IPS DF 6.9 (cell line): ENCODE results near the gene INAFM2.

Experiments used
- DNase-seq: peaks from one replicate; pipeline ENCODE4 v3.0.0-alpha.2; 2013; ENCODE audit warnings: low read depth, low spot score
- H3K27ac ChIP-seq: one replicate; pipeline ENCODE4 v1.5.1; 2013; ENCODE audit warnings: low read length, control low read depth
- H3K27me3 ChIP-seq: 2 replicates; pipeline ENCODE4 v1.6.1; 2013; ENCODE audit warnings: mild to moderate bottlenecking, low read length; ENCODE audit not compliant: control insufficient read depth, insufficient read depth
- H3K36me3 ChIP-seq: 2 replicates; pipeline ENCODE4 v1.6.1; 2013; ENCODE audit warnings: low read length; ENCODE audit not compliant: control insufficient read depth, insufficient read depth
- H3K4me1 ChIP-seq: 2 replicates; pipeline ENCODE4 v1.6.1; 2013; ENCODE audit warnings: low read length; ENCODE audit not compliant: control insufficient read depth, insufficient read depth
- H3K4me3 ChIP-seq: 2 replicates; pipeline ENCODE4 v1.5.1; 2013; ENCODE audit warnings: mild to moderate bottlenecking, low read length
- H3K9me3 ChIP-seq: 2 replicates; pipeline ENCODE4 v1.6.1; 2013; ENCODE audit warnings: low read length, inconsistent platforms; ENCODE audit not compliant: control insufficient read depth, insufficient read depth
- WGBS: extraction: QIAGEN DNeasy Blood & Tissue Kit; methylation state at CpG from one replicate; pipeline ENCODE4 v1.1.7; 2013; ENCODE audit warnings: mixed read lengths, missing lambda C conversion rate; ENCODE audit not compliant: insufficient read length, insufficient coverage; 5-methylcytosine and 5-hydroxymethylcytosine counted together

INAFM2 gene

DNA sequence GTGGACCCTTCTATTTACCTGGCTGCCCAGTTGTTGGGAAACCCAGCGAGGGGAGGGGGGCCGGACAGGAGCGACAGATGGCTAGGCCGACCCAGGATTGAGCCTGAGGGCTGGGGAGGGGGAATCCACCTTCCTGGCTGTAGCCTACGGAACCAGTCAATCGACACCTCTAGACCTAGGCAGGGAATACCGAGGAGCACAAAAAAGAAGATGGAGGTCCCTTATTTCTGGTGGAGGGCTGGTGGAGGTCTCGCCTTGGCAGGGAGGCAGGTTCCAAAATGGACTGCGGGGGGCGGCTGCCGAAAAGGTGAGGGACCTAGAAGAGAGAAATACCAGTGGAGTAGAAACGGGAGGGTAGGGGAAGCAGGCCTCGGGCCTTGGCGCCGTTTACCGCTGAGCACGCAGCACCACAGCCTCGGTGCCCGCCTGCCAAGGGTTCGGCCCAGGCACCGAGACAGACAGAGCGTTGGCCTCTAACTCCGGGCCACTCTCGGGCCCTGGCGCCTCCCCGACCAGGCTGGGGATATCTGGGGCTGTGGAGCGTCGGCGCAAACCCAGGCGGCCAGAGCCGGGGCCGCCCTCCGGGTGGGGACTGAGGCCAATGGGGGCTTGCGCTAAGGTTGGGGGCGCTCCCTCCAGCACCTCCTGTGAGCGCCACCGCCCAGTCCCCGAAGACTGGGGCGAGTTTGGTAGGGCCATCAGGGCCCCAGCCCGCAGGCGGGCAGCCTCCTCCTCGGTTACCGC lies 42.3 kb upstream of the INAFM2 start:
- peaks cover 1% of the 10 kb centered on the region; the same call in 1 of the 2 replicates for H3K4me1 ChIP-seq
- no peaks in the 10 kb centered on the region for H3K36me3 ChIP-seq
- H3K27me3 ChIP-seq, result peaks cover 36% of the 10 kb centered on the region
- no CpG with 5 or more reads among the region's 43 CpGs for WGBS
- no peak for DNase-seq
- H3K27ac ChIP-seq, result no peak overlapping the region
- no peaks in the 10 kb centered on the region for H3K9me3 ChIP-seq
- peak overlapping the region; percentile 19; the same call in 1 of the 2 replicates for H3K4me3 ChIP-seq

DNA sequence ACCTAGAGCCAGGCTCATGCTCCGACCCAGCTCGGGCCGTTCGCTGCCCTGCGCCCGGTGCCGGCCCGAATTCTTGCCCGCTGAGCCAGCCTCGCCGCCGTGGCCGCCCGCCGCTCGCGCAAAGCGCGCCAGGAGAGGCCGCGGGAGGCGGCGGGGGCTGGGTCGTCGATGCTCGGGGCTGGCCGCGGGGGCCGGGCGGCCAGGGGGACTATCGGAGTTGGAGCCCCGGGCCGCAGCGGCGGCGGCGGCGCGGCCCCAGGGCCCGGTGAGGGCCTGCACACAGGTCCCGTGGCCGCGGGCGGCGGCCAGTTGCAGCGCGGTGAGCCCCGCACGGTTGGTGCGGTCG lies 41.7 kb upstream of the INAFM2 start:
- H3K9me3 ChIP-seq, result no peaks in the 10 kb centered on the region
- no peak overlapping the region for H3K27ac ChIP-seq
- H3K36me3 ChIP-seq, result no peaks in the 10 kb centered on the region
- peaks cover 1% of the 10 kb centered on the region; the same call in 1 of the 2 replicates for H3K4me1 ChIP-seq
- DNase-seq, result no peak
- peak overlapping the region; percentile 19; the same call in 1 of the 2 replicates for H3K4me3 ChIP-seq
- WGBS, result no CpG with 5 or more reads among the region's 51 CpGs
- peaks cover 36% of the 10 kb centered on the region for H3K27me3 ChIP-seq

DNA sequence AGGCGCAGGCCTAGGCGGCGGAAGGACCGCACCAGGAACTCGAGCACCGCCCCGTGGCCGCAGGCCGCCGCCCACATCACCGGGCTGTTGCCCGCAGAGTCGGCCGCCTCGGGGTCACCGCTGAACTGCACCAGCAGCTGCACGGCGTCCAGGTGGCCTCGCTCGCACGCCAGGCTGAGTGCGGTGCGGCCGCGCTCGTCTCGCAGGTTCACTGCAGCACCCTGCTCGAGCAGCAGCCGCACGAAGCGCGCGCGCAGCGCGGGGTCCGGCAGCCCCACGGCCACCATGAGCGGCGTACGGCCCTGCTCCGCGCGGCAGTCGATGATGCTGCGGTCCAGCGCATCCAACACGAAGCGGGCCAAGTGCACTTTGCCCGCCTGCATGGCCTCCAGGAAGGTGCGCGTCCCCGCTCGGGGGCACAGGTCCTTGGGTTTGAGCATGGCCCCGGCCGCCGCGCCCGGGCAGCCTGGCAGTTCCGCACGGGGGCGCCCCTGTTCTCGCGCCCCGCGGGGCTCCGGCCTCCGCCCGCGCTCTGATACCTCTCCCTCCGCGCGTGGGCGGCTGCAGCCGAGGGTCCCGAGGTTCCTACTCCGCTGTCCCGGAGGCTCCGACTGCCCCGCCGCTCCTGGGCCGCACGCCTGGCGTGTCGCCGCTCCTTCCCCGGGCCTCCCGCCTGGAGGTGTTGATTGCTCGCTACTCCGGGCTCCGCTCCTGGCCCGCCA lies 41.2 kb upstream of the INAFM2 start:
- Histone ChIP-seq H3K4me1 (peaks cover 1% of the 10 kb centered on the region; the same call in 1 of the 2 replicates), H3K27me3 (peaks cover 36% of the 10 kb centered on the region), H3K27ac (no peak overlapping the region), H3K36me3 (no peaks in the 10 kb centered on the region), H3K9me3 (no peaks in the 10 kb centered on the region), H3K4me3 (peak overlapping the region; percentile 19; the same call in 1 of the 2 replicates)
- DNase-seq, result no peak
- no CpG with 5 or more reads among the region's 92 CpGs for WGBS

DNA sequence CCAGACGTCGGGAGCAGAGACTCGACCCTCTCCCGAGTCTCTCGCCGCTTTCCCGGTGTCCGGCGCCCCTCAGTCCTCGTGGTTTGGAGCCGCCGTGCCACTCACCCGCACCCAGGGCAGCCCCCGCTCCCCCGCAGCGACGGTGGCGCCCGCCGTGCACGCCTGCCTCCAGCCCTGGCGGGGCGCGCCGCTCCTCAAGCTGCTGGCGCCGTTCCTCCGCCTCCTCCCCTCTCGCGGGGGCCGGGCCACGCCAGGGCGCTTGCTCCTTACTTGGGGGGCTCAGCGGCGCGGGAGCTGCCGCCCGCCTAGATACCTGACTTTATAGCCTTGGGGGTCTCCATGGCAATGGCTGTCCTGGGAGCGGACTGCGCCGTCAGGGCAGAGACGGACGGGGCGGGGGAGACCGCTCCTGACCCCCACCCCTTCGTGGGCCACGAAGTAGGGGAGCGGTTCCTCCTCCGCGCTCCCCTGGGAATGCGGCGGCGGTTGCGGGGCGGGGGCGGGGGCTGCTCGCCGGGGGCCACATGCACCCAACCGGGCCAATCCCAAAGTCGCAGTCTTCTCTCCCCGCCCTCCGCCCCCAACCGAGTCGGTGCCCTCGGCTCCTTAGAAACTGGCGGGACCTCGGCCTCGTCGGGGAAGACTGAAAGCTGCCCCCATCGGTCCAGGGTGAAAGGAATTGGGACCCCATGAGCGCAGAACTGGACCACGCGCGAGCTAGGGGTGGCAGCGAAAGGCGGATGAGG lies 40.5 kb upstream of the INAFM2 start, which contains the start of gene ANKRD63:
TSS of gene ANKRD63 (minus strand) at position 196 of the 746 bp plus-strand sequence. CDS start 478 bp downstream, outside the sequence.
- no peak for DNase-seq
- Histone ChIP-seq H3K27ac (no peak within 1 kb of the TSS), H3K27me3 (peaks cover 36% of the 10 kb centered on the region)

DNA sequence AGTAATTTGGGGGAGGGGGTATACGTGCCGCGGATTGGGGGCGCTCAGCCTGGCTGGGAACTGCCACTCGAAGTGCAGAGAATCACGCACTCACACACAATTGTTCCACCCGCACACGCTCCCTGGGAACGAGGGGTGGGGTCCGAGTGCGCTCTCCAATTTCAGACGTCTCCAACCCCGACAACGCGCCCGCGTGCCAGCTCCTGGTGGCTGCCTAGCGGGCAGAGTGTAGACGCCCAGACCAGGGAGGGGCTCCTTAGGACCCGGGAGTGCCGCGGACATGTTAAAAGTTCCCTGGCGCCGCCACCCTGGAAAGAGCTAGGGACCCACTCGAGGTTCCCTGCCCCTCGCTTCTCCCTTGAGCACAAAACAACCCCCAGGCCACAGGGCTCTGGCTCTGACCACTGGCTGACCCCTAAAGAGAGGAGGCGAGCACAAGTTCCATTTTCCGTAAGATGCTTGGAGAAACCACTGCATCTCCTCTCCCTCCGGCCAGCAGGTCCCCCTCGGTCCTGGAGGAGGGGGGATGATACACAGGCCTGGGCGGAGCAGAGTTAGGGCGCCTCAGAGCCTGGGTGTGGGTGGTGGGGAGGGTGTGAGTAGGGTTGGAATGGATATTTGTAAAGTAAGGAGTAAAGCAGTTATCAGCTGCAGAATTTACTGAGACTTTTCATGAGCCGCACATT lies 39.7 kb upstream of the INAFM2 start:
- Histone ChIP-seq H3K4me3 (peak overlapping the region; percentile 7; the same call in 1 of the 2 replicates), H3K27me3 (peaks cover 36% of the 10 kb centered on the region), H3K4me1 (peaks cover 1% of the 10 kb centered on the region; the same call in 1 of the 2 replicates), H3K27ac (no peak overlapping the region), H3K36me3 (no peaks in the 10 kb centered on the region), H3K9me3 (no peaks in the 10 kb centered on the region)
- WGBS, result no CpG with 5 or more reads among the region's 33 CpGs
- DNase-seq, result no peak

More for the DNA sequence above, 40.5 kb upstream of the INAFM2 start, which contains the start of gene ANKRD63:
- Histone ChIP-seq H3K4me1 (peaks cover 1% of the 10 kb centered on the region; the same call in 1 of the 2 replicates), H3K9me3 (no peaks in the 10 kb centered on the region), H3K36me3 (no peaks in the 10 kb centered on the region), H3K4me3 (peak within 1 kb of the TSS; percentile 19; the same call in 1 of the 2 replicates)
- no CpG with 5 or more reads among the region's 76 CpGs for WGBS

DNA sequence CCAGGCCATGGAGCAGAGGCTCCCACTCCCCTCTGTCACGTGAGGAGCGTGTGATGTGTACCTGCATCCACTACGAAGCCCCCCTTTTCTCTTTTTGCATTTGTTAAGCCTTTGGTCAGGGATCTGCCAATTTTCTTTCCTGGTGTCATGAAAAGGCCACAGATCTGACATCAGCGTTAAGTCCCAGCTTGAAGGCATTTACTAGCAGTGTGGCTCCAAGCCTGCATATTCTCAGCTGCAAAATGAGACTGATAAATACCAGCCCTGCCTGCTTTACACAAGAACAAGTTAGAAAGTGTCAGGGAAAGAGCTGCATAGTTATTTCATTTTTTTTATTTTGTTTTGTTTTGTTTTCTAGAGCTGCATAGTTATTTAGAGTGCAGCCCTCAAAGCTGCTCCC lies 38.3 kb upstream of the INAFM2 start:
- Histone ChIP-seq H3K27ac (no peak overlapping the region), H3K4me1 (peaks cover 1% of the 10 kb centered on the region; the same call in 1 of the 2 replicates), H3K27me3 (peaks cover 36% of the 10 kb centered on the region), H3K36me3 (no peaks in the 10 kb centered on the region), H3K9me3 (no peaks in the 10 kb centered on the region), H3K4me3 (no peak overlapping the region)
- DNase-seq, result no peak
- no CpG with 5 or more reads among the region's 4 CpGs for WGBS

DNA sequence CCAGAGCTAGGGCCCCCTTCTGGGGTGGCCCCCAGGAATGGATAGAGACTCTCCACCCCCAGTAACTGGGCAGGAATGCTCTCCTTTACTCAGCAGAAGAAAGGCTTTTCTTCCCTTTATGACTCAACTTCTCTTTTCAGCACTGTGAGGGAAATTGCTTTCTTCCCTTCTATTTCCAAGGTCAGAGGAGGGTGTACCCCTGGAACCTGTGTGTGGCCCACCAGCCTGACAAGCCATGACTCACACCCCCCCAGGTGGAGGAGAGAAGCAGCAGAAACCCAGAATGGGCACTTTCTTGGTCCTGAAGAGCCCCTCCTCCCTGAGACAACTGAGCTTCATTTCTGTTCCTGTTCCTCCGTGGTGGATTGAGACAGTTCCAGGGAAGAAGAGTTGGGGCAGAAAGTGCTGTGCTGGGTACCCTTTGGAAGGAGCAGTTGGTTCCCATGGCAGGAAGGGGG lies 37.9 kb upstream of the INAFM2 start:
- H3K27ac ChIP-seq, result no peak overlapping the region
- WGBS, result no CpG with 5 or more reads among the region's 1 CpG

DNA sequence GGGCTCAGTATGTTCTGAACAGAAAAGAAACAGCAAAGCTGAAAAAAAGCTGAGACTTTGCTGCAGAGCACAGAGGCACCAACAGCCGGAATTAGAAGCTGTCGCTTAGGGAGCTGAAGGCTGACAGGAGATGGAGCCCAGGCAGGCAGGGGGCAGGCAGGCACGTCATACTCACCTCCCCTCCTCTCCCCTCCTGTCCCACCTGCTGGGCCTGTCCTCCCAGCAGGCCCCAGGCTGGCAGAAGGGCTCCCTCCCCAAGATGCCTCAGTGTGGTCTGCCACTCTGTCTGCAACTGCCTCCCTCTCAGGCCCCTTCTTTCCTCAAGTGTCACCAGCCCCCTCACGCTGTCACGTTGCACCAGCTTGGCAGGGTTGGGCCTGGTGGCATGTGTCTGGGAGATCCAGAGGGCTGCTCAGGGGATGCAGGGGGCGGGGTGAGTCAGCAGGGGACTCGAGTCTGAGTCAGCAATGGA lies 37.4 kb upstream of the INAFM2 start:
- Histone ChIP-seq H3K4me3 (no peak overlapping the region), H3K4me1 (peaks cover 1% of the 10 kb centered on the region; the same call in 1 of the 2 replicates), H3K27ac (no peak overlapping the region), H3K27me3 (peaks cover 30% of the 10 kb centered on the region), H3K36me3 (no peaks in the 10 kb centered on the region), H3K9me3 (no peaks in the 10 kb centered on the region)
- no CpG with 5 or more reads among the region's 7 CpGs for WGBS
- DNase-seq, result no peak

More for the DNA sequence above, 37.9 kb upstream of the INAFM2 start:
- DNase-seq, result no peak
- H3K4me1 ChIP-seq, result peaks cover 1% of the 10 kb centered on the region; the same call in 1 of the 2 replicates
- H3K27me3 ChIP-seq, result peaks cover 35% of the 10 kb centered on the region
- no peak overlapping the region for H3K4me3 ChIP-seq
- no peaks in the 10 kb centered on the region for H3K9me3 ChIP-seq
- H3K36me3 ChIP-seq, result no peaks in the 10 kb centered on the region

DNA sequence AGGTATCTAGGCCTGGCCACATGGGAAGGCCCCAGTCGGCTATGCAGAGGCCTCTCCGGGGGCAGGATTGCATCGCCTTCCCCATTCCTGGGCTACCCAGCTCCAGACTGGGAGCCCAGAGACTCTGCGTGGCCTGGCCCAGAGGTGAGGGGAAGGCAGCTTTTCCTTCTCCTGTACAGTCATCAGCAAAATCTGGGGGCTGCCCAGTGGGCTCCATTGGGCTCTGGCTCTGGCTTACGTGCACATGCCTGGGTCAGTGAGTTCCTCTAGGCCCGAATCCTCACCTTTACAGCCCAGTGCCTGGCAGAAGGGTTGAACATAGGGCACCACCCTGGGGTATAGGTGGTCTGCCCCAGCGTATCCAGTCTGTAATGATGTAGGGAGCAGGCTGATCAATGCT lies 36.7 kb upstream of the INAFM2 start:
- Histone ChIP-seq H3K27me3 (peaks cover 27% of the 10 kb centered on the region), H3K36me3 (no peaks in the 10 kb centered on the region), H3K4me1 (peaks cover 2% of the 10 kb centered on the region), H3K27ac (no peak overlapping the region), H3K4me3 (no peak overlapping the region), H3K9me3 (no peaks in the 10 kb centered on the region)
- DNase-seq, result no peak
- no CpG with 5 or more reads among the region's 7 CpGs for WGBS
